Measurements from ENCODE around the gene GPR137.

The GPR137 gene

GRCh38 chr11:64284962-64285884, at the start of gene GPR137:
GPR137 (plus strand) TSS chr11:64285848; CDS start chr11:64286525, 677 bp downstream.
- H3K4me3 Mint-ChIP-seq, result peak within 1 kb of the TSS; percentile 76
- H3K36me3 Mint-ChIP-seq (ENCODE audit: low read depth), result peaks cover 64% of the 10 kb centered on the region
- H3K9me3 Mint-ChIP-seq, result no peaks in the 10 kb centered on the region
- H3K4me1 Mint-ChIP-seq (ENCODE audit: low read depth), result peaks cover 46% of the 10 kb centered on the region
- H3K27ac Mint-ChIP-seq, result peak within 1 kb of the TSS; percentile 90
- H3K27me3 Mint-ChIP-seq, result peaks cover 19% of the 10 kb centered on the region
- intact Hi-C loops (cut with micrococcal nuclease), result loop anchor here (1.0 to 2.0 kb wide), 2 partner anchors 15 to 20 kb away; partner anchors contain the start of gene ESRRA

- Mint-ChIP-seq H3K4me3 (peak overlapping the region; percentile 17), H3K27ac (peak overlapping the region; percentile 99), H3K36me3 (ENCODE audit: low read depth) (peaks cover 67% of the 10 kb centered on the region), H3K27me3 (no peaks in the 10 kb centered on the region), H3K9me3 (no peaks in the 10 kb centered on the region), H3K4me1 (ENCODE audit: low read depth) (peaks cover 78% of the 10 kb centered on the region)
- intact Hi-C loops (cut with micrococcal nuclease), result no loop called here
These were observed 48.1 kb upstream of the GPR137 start for GRCh38 chr11:64237484-64237951.

GRCh38 chr11:64238076-64238475, 47.6 kb upstream of the GPR137 start:
- Mint-ChIP-seq H3K27ac (peak overlapping the region; percentile 99), H3K36me3 (ENCODE audit: low read depth) (peaks cover 69% of the 10 kb centered on the region), H3K4me1 (ENCODE audit: low read depth) (peaks cover 79% of the 10 kb centered on the region), H3K27me3 (no peaks in the 10 kb centered on the region), H3K9me3 (no peaks in the 10 kb centered on the region), H3K4me3 (no peak overlapping the region)
- intact Hi-C loops (cut with micrococcal nuclease), result no loop called here

GRCh38 chr11:64238999-64239398, 46.6 kb upstream of the GPR137 start:
- Mint-ChIP-seq H3K4me3 (peak overlapping the region; percentile 20), H3K27me3 (no peaks in the 10 kb centered on the region), H3K36me3 (ENCODE audit: low read depth) (peaks cover 78% of the 10 kb centered on the region), H3K9me3 (no peaks in the 10 kb centered on the region), H3K4me1 (ENCODE audit: low read depth) (peaks cover 81% of the 10 kb centered on the region), H3K27ac (peak overlapping the region; percentile 99)
- intact Hi-C loops (cut with micrococcal nuclease), result no loop called here

- H3K36me3 Mint-ChIP-seq (ENCODE audit: low read depth), result peaks cover 86% of the 10 kb centered on the region
- H3K27me3 Mint-ChIP-seq, result no peaks in the 10 kb centered on the region
- peaks cover 83% of the 10 kb centered on the region for H3K4me1 Mint-ChIP-seq (ENCODE audit: low read depth)
- peak overlapping the region; percentile 99 for H3K27ac Mint-ChIP-seq
- H3K4me3 Mint-ChIP-seq, result peak overlapping the region; percentile 83
- no peaks in the 10 kb centered on the region for H3K9me3 Mint-ChIP-seq
- intact Hi-C loops (cut with micrococcal nuclease), result loop anchor here (1.0 to 2.0 kb wide), 3 partner anchors 14 to 65 kb away; partner anchors contain the start of genes ESRRA, NUDT22 and TRPT1
These were observed 45.8 kb upstream of the GPR137 start for GRCh38 chr11:64239662-64240434.

GRCh38 chr11:64240435-64241240, 45.0 kb upstream of the GPR137 start, which contains the start of gene FKBP2:
FKBP2 (plus strand) TSS chr11:64241095; CDS start chr11:64242388, 1,293 bp downstream.
- Mint-ChIP-seq H3K4me1 (ENCODE audit: low read depth) (peaks cover 83% of the 10 kb centered on the region), H3K4me3 (peak within 1 kb of the TSS; percentile 83), H3K9me3 (no peaks in the 10 kb centered on the region), H3K36me3 (ENCODE audit: low read depth) (peaks cover 85% of the 10 kb centered on the region), H3K27ac (peak within 1 kb of the TSS; percentile 99), H3K27me3 (no peaks in the 10 kb centered on the region)
- intact Hi-C loops (cut with micrococcal nuclease), result loop anchor here (1.0 to 2.0 kb wide), 3 partner anchors 14 to 65 kb away; partner anchors contain the start of genes ESRRA, NUDT22 and TRPT1

GRCh38 chr11:64241241-64241490, 44.5 kb upstream of the GPR137 start:
- H3K36me3 Mint-ChIP-seq (ENCODE audit: low read depth), result peaks cover 85% of the 10 kb centered on the region
- peak overlapping the region; percentile 83 for H3K4me3 Mint-ChIP-seq
- no peaks in the 10 kb centered on the region for H3K27me3 Mint-ChIP-seq
- H3K9me3 Mint-ChIP-seq, result no peaks in the 10 kb centered on the region
- peak overlapping the region; percentile 99 for H3K27ac Mint-ChIP-seq
- H3K4me1 Mint-ChIP-seq (ENCODE audit: low read depth), result peaks cover 83% of the 10 kb centered on the region
- intact Hi-C loops (cut with micrococcal nuclease), result loop anchor here (2.0 kb wide), 1 partner anchor 30 kb away; no protein-coding TSS in a partner anchor

- Mint-ChIP-seq H3K9me3 (no peaks in the 10 kb centered on the region), H3K4me1 (ENCODE audit: low read depth) (peaks cover 78% of the 10 kb centered on the region), H3K27ac (peak overlapping the region; percentile 99), H3K27me3 (no peaks in the 10 kb centered on the region), H3K4me3 (peak overlapping the region; percentile 83), H3K36me3 (ENCODE audit: low read depth) (peaks cover 81% of the 10 kb centered on the region)
- intact Hi-C loops (cut with micrococcal nuclease), result loop anchor here (2.0 kb wide), 1 partner anchor 29 kb away; no protein-coding TSS in a partner anchor
These were observed 43.9 kb upstream of the GPR137 start for GRCh38 chr11:64241491-64242374.

- peaks cover 78% of the 10 kb centered on the region for H3K4me1 Mint-ChIP-seq (ENCODE audit: low read depth)
- H3K27me3 Mint-ChIP-seq, result no peaks in the 10 kb centered on the region
- intact Hi-C loops (cut with micrococcal nuclease), result no loop called here
- H3K36me3 Mint-ChIP-seq (ENCODE audit: low read depth), result peaks cover 71% of the 10 kb centered on the region
- peak overlapping the region; percentile 83 for H3K4me3 Mint-ChIP-seq
- no peak overlapping the region for H3K27ac Mint-ChIP-seq
- no peaks in the 10 kb centered on the region for H3K9me3 Mint-ChIP-seq
These were observed 42.3 kb upstream of the GPR137 start for GRCh38 chr11:64243236-64243854.

GRCh38 chr11:64244107-64244506, 41.5 kb upstream of the GPR137 start:
- intact Hi-C loops (cut with micrococcal nuclease), result no loop called here
- Mint-ChIP-seq H3K9me3 (no peaks in the 10 kb centered on the region), H3K27ac (no peak overlapping the region), H3K27me3 (no peaks in the 10 kb centered on the region), H3K36me3 (ENCODE audit: low read depth) (peaks cover 63% of the 10 kb centered on the region), H3K4me1 (ENCODE audit: low read depth) (peaks cover 77% of the 10 kb centered on the region), H3K4me3 (no peak overlapping the region)

- intact Hi-C loops (cut with micrococcal nuclease), result no loop called here
- peaks cover 1% of the 10 kb centered on the region for H3K27me3 Mint-ChIP-seq
- H3K4me3 Mint-ChIP-seq, result peak overlapping the region; percentile 89
- H3K9me3 Mint-ChIP-seq, result no peaks in the 10 kb centered on the region
- peaks cover 58% of the 10 kb centered on the region for H3K36me3 Mint-ChIP-seq (ENCODE audit: low read depth)
- peaks cover 72% of the 10 kb centered on the region for H3K4me1 Mint-ChIP-seq (ENCODE audit: low read depth)
- H3K27ac Mint-ChIP-seq, result peak overlapping the region; percentile 92
These were observed 40.7 kb upstream of the GPR137 start for GRCh38 chr11:64244966-64245365.

GRCh38 chr11:64245401-64245796, 40.2 kb upstream of the GPR137 start:
- no peaks in the 10 kb centered on the region for H3K9me3 Mint-ChIP-seq
- peaks cover 68% of the 10 kb centered on the region for H3K4me1 Mint-ChIP-seq (ENCODE audit: low read depth)
- H3K36me3 Mint-ChIP-seq (ENCODE audit: low read depth), result peaks cover 56% of the 10 kb centered on the region
- peak overlapping the region; percentile 92 for H3K27ac Mint-ChIP-seq
- peaks cover 4% of the 10 kb centered on the region for H3K27me3 Mint-ChIP-seq
- intact Hi-C loops (cut with micrococcal nuclease), result no loop called here
- peak overlapping the region; percentile 89 for H3K4me3 Mint-ChIP-seq

Measured in dendritic cell treated with granulocyte-macrophage colony-stimulating factor and Interleukin-4, amounts not matched to agents 40 ng/mL and 50 ng/mL, for 4 days (primary cell).